Activated gamma-delta T cell treated with Interleukin-2 at 50 U/mL for 16 hours (primary cell): ENCODE data around the gene C6orf132.
"Not testable (repeated sequence)": the region's sequence is repeated elsewhere in the genome, so short reads cannot be mapped to it uniquely, and the experiment has no call there.

ENCODE experiments used
- DNase-seq: peaks from one replicate; pipeline ENCODE4 v3.0.0-alpha.2; 2020

C6orf132 gene, protein sequence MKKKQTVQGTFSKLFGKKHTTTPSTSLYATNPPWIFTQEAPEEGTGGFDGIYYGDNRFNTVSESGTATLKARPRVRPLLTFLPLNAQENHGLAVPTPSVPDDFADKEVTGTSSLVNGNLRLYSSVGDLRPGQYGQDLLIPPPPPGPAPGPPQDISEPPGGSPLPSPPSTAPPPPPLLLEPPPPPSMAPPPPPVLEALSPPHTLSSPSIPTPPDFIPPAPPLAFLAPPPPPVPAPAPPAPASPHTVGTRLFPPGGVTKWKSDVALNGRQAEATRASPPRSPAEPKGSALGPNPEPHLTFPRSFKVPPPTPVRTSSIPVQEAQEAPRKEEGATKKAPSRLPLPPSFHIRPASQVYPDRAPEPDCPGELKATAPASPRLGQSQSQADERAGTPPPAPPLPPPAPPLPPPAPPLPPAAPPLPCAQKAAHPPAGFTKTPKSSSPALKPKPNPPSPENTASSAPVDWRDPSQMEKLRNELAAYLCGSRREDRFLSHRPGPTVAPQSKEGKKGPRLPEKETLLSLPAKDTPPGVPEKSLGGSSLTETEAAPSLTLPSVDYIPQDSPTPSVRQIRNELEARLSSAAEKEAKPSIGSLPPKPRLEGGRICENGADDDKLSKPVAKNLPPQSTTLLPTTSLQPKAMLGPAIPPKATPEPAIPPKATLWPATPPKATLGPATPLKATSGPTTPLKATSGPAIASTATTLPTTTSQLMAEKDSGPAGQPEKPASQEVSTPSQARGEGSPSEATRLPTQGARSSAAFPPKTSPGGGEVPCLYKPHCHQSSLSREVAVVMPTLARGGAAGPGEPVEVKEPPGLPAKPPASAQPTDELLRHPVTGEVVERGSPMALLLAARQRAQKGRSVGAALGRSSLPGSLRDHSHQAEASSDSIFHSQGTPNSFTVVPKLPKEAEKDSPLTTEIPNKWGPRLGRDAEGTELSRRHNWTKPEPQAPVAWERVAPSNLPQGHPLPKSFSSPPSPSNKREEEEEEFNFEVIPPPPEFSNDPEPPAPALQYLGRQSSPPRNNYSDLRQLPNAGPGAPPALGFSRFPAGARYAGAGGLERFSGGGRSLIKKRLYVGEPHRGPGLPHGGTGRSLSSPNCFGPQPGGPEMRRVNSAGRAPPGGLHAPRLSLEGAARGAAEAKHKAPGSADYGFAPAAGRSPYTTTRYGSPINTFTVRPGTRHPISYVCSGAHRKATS

GRCh38 chr6:42142118-42142835, at the start of gene C6orf132:
Gene C6orf132 (minus strand): TSS chr6:42142620. CDS start chr6:42142444, 176 bp downstream.
- DNase-seq: no peak

- DNase-seq: no peak
Measured at GRCh38 chr6:42190554-42191183, 48.2 kb upstream of the C6orf132 start.

DNA sequence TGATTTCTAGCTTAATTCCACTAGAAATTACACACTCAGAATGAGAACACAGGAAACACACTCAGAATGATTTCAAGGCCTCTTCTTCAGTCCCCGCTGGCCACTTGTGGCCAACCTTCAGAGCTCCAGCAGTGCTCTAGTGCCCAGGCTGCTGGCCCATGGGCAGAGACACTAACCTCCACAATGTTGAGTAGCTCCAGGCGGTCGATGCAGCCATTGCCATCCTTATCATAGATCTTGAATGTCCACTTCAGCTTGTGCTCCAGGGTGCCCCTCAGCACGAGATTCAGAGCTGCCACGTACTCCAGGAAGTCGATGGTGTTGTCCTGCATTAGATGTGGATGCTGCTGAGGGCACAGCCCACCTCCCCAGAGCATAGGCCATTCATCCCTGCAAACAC, 46.0 kb upstream of the C6orf132 start:
- DNase-seq: no peak

- DNase-seq: no peak
Measured at GRCh38 chr6:42185597-42185996, 43.2 kb upstream of the C6orf132 start.

DNA sequence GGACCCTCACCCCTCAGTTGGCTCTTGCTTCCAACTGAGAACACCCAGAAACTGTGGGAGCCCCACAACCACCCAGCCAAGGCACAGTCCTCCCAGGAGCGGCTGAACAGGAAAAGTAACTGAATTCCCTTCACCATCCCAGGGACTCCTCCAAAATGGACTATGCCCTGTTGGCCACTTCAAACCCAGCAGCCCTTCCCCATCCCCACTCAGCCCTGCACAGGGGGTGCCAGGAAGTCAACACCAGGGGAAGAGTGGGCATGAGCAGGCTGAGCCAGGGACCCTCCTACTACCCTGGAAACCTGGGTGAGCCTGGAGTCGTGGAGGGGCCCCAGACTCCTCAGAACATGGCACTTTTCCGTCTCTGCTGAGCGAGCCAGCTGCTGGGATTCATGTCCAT, 42.1 kb upstream of the C6orf132 start:
- DNase-seq: no peak

DNA sequence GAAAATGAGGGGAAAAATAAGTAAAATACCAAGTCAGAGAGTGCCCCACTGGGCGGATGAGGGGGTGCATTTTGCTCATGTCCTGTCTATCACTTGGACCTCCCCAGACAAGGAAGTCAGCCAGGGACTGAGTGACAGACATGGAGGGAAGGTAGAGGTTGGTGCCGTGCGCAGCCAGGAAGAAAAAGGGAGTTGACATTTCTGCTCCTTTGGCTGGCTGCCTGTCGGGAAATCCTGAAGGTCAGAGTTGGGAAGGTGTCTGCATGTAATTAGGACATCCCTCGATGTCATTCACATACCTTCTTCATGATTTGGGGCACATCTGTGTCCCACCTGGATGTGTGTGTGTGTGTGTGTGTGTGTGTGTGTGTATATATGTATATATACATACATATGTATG, 39.7 kb upstream of the C6orf132 start:
- DNase-seq: no peak

- no peak for DNase-seq
Measured at GRCh38 chr6:42179945-42180313, 37.5 kb upstream of the C6orf132 start.

GRCh38 chr6:42179261-42179944, 37.0 kb upstream of the C6orf132 start:
- no peak for DNase-seq

DNA sequence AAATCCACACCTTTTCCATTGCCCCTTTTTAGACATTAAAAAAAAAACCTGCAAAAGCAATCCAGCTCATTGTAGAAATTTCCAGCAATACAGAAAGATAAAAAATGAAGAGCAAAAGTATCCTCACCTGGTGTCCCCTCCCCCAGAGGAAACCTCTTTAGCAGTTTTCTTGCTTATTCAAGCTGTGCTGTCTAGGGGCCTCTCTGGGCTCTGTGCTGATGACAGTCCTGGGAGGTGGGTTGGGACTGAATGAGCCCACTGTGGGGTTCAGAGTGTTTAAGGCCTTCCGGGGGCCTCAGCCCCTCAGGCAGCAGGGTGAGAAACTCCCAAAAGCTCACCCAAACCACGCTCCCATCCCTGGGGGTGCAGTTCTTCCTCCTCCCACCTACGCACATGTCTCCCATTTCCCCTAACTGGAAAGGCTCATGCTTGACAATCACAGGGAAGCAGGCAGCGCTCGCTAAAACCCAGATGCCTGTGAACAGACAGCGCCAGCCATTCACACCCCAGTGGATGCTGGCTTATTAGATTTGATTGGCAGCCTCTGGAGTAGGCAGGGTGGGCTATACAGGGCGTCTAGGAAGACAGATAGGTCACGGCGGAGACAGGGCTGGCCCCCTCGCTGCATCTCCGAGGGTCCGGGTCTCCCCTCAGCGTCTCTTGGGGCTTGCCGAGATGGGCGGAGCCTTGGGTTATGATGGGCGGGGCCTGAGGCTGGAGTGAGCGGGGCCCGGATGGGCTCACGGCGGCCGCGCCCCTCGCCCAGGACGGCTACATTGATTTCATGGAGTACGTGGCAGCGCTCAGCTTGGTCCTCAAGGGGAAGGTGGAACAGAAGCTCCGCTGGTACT, 35.3 kb upstream of the C6orf132 start:
- peak; percentile 7 for DNase-seq

DNA sequence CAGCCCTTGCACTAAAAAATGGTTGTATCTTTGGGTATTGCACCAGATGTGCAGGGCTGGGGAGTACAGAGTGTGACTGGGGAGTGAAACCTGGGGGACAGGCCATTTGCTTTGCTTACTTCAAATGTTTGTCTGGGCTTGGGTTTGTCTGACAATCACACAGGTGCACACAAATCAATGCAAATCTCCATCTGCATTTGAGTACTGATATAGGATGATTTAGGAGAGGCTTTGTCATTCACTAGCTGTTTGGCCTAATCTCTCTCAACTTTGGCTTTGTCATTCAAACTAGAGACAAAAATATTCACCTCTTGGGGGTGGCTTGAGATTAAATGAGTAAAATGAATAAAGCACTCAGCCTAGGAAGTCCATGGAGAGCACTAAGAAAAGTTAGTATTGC, 34.6 kb upstream of the C6orf132 start:
- no peak for DNase-seq

DNA sequence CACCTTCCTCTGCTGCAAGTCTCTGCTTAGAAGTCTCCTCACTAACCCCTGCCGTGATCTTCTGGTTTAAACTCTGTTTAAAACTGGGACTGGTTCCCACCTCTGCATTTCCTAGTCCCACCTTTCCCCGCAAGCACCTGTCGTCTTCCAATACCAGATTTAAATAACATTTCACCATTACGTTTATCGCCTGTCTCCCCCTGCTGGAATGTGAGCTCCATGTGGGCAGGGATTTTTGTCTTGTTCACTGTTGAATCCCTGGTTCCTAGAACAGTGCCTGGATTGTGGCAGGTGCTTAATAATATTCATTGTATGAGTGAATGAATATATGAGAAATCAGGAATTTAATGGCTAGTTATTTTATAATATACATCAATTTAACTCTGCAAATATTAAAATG, 33.4 kb upstream of the C6orf132 start:
- DNase-seq: no peak

DNA sequence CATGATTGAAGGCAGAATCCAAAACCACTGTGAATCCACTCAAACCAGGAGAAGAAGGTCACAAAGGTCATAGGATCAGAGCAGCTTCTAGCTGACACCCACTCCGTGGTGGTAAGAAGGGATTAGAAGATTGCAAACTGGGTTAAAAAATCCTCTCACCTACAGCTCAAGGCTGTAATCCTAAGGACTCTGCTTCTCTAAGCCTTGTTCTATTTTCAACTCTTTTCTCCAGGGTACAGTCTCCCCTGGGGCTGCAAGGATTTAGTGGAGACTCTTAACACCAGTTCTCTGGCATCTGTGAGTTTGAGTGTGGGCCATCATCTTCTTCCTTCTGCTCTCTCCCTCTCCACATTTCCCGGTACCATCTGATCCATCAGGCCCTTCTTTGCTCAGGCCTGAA, 30.7 kb upstream of the C6orf132 start, which contains the start of gene GUCA1A:
Gene GUCA1A (plus strand): TSS at position 264 of the 400 bp plus-strand sequence. CDS start 250 bp downstream, outside the sequence.
- DNase-seq: no peak

DNA sequence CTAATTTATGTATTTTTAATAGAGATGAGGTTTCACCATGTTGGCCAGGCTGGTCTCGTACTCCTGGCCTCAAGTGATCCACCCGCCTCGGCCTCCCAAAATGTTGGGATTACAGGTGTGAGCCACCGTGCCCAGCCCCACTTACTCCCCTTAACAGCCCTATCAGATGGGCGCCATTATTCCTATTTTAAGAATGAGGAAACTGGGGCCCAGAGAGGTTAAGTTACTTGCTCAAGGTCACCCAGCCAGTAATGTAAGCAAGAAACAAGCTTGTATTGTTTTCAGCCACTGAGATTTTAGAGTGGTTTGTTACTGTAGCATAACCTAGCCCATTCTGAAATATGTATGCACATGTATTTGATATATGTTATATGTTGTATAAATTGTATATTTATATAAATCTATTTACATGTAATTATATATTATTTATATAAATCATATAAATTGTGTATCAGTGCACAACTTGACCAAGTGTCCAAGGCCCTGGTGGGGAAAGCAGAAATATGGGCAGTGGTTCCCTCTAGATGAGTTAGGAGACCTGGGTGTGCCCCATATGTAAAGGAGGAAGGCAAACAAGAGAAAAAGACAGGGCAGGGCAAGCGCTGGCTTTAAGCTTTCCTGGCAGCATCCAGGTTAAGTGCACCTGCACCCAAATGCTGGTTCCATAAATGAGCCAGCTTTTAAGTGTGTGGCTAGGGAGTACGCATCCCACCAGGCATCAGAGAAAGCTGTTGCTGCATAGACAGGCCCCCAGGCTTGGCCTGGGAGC, 29.6 kb upstream of the C6orf132 start:
- no peak for DNase-seq

- DNase-seq: not testable (repeated sequence)
Measured at GRCh38 chr6:42169780-42170179, 27.4 kb upstream of the C6orf132 start.

GRCh38 chr6:42168650-42169049, 26.2 kb upstream of the C6orf132 start:
- DNase-seq: no peak

- DNase-seq: peak; percentile 82
Measured at GRCh38 chr6:42166444-42167141, 24.2 kb upstream of the C6orf132 start.

- no peak for DNase-seq
Measured at GRCh38 chr6:42165016-42165415, 22.6 kb upstream of the C6orf132 start.

- no peak for DNase-seq
Measured at GRCh38 chr6:42163981-42164380, 21.6 kb upstream of the C6orf132 start.

GRCh38 chr6:42162812-42163211, 20.4 kb upstream of the C6orf132 start:
- no peak for DNase-seq
